Activated naive CD4-positive, alpha-beta T cell treated with anti-CD3 and anti-CD28 coated beads for 36 hours (primary cell): ENCODE data around the gene VCAM1. TPM values are rescaled to one million over a fixed set of nuclear protein-coding genes. Genes with fewer than 3 reads are reported as not detected.

Experiments used
- CTCF ChIA-PET: fragments of 350-600 bp; sonication (Branson Sonifier 250); formaldehyde crosslinking; loops from one replicate; lab custom pipeline; 2021; ENCODE audit warnings: antibody characterized with exemption; lab: Charles Lee
- DNase-seq: peaks from one replicate; pipeline ENCODE4 v3.0.0-alpha.2; 2020
- H3K27ac Mint-ChIP-seq: one replicate; pipeline ENCODE4 v1.8.0; 2021; ENCODE audit warnings: mild to moderate bottlenecking, mixed read lengths
- H3K27me3 Mint-ChIP-seq: one replicate; pipeline ENCODE4 v1.8.0; 2021; ENCODE audit warnings: low read depth, mixed read lengths
- H3K36me3 Mint-ChIP-seq: one replicate; pipeline ENCODE4 v1.8.0; 2021; ENCODE audit warnings: low read depth, mixed read lengths
- H3K4me1 Mint-ChIP-seq: one replicate; pipeline ENCODE4 v1.8.0; 2021; ENCODE audit warnings: low read depth, mixed read lengths
- H3K4me3 Mint-ChIP-seq: one replicate; pipeline ENCODE4 v1.8.0; 2021; ENCODE audit warnings: mild to moderate bottlenecking, moderate library complexity, mixed read lengths
- H3K9me3 Mint-ChIP-seq: one replicate; pipeline ENCODE4 v1.8.0; 2021; ENCODE audit warnings: mixed read lengths
- intact Hi-C: fragments of 100-400 bp; cut with micrococcal nuclease; formaldehyde crosslinking; loops from one replicate; pipeline ENCODE4 v1.15.1; 2023
- total RNA-seq, 2 experiments: library from RNA; stranded (reverse); gene quantifications; one replicate each; pipeline ENCODE4 v1.2.3, GENCODE V29; 2021

Gene VCAM1
- total RNA-seq, 2 experiments from 2014 or later = not detected

- H3K36me3 Mint-ChIP-seq = no peaks in the 10 kb centered on the region
- no peak for DNase-seq
- peaks cover 9% of the 10 kb centered on the region for H3K27me3 Mint-ChIP-seq
- CTCF ChIA-PET = no interaction called here
- no peak overlapping the region for H3K4me3 Mint-ChIP-seq
- intact Hi-C loops = no loop called here
- no peak overlapping the region for H3K27ac Mint-ChIP-seq
- no peaks in the 10 kb centered on the region for H3K9me3 Mint-ChIP-seq
- H3K4me1 Mint-ChIP-seq = no peaks in the 10 kb centered on the region
Observed at GRCh38 chr1:100731758-100732157, 12.2 kb downstream of the VCAM1 start.

DNA sequence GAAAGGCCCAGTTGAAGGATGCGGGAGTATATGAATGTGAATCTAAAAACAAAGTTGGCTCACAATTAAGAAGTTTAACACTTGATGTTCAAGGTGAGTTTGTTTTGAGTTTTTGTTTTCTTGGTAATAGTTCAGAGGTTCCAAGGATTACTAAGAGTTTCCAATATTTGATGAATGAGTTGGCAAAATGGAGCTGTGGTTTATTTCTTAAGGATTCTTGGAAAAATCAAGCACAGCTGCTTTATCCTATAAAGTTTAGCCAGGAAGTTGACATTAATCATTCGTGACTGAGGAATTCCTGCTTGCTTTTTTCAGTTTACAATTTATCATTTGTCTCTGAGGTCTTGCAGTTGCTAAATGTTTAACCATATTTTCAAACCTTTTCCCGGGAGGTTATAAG, 15.1 kb downstream of the VCAM1 start:
- peaks cover 5% of the 10 kb centered on the region for H3K27me3 Mint-ChIP-seq
- CTCF ChIA-PET = no interaction called here
- H3K27ac Mint-ChIP-seq = no peak overlapping the region
- H3K4me1 Mint-ChIP-seq = no peaks in the 10 kb centered on the region
- H3K36me3 Mint-ChIP-seq = no peaks in the 10 kb centered on the region
- no peak for DNase-seq
- no peak overlapping the region for H3K4me3 Mint-ChIP-seq
- intact Hi-C loops = no loop called here
- H3K9me3 Mint-ChIP-seq = no peaks in the 10 kb centered on the region

DNA sequence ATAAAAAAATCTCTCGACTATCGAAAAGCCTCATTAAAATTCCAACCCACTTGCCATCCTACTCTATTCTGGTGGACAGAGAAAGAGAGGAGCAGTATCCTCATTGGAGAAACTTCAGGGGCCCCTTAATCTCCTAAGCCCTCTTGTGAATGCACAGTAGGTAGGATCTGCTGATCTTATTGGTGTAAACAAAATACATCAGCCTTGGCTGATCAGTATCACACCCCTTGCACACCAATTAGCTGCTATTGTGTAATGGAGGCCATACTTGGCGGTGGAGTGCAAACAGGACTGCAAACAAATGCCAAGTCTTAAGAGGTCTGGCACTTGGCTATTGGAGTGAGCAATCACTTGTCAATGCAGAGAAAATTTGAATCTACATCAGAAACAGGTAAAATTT, 15.7 kb downstream of the VCAM1 start:
- H3K9me3 Mint-ChIP-seq = no peaks in the 10 kb centered on the region
- no peaks in the 10 kb centered on the region for H3K4me1 Mint-ChIP-seq
- CTCF ChIA-PET = no interaction called here
- no peak overlapping the region for H3K27ac Mint-ChIP-seq
- DNase-seq = no peak
- intact Hi-C loops = no loop called here
- H3K27me3 Mint-ChIP-seq = peaks cover 5% of the 10 kb centered on the region
- H3K4me3 Mint-ChIP-seq = no peak overlapping the region
- H3K36me3 Mint-ChIP-seq = no peaks in the 10 kb centered on the region

DNA sequence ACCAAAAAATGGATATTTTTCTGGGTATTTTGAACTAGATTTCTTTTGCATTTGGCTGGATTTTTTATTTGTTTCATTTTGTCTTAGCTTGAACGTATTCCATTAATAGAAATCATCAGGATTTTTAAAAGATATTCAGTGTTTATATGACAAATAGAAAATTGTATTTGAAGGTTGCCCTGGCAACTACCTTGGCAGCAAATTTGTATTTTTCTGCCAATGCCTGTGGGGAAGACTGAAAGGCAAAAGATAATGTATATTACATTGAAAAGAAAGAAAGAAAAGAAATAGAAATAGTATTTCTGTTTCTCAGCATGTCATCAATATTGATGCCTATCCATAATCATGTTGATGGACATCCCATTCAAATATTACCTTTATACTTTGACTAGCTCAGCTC, 16.8 kb downstream of the VCAM1 start:
- no peaks in the 10 kb centered on the region for H3K4me1 Mint-ChIP-seq
- peaks cover 5% of the 10 kb centered on the region for H3K27me3 Mint-ChIP-seq
- H3K27ac Mint-ChIP-seq = no peak overlapping the region
- intact Hi-C loops = no loop called here
- H3K36me3 Mint-ChIP-seq = no peaks in the 10 kb centered on the region
- CTCF ChIA-PET = no interaction called here
- no peak for DNase-seq
- H3K4me3 Mint-ChIP-seq = no peak overlapping the region
- no peaks in the 10 kb centered on the region for H3K9me3 Mint-ChIP-seq

GRCh38 chr1:100736746-100737145, 17.2 kb downstream of the VCAM1 start:
- Mint-ChIP-seq H3K4me1 (no peaks in the 10 kb centered on the region), H3K9me3 (no peaks in the 10 kb centered on the region), H3K27me3 (peaks cover 5% of the 10 kb centered on the region), H3K27ac (no peak overlapping the region), H3K36me3 (no peaks in the 10 kb centered on the region), H3K4me3 (no peak overlapping the region)
- no peak for DNase-seq
- CTCF ChIA-PET = interaction anchor here (0.7 kb wide), 1 partner anchor 78 kb away, joined by 3 read pairs; no protein-coding TSS in a partner anchor
- intact Hi-C loops = no loop called here

DNA sequence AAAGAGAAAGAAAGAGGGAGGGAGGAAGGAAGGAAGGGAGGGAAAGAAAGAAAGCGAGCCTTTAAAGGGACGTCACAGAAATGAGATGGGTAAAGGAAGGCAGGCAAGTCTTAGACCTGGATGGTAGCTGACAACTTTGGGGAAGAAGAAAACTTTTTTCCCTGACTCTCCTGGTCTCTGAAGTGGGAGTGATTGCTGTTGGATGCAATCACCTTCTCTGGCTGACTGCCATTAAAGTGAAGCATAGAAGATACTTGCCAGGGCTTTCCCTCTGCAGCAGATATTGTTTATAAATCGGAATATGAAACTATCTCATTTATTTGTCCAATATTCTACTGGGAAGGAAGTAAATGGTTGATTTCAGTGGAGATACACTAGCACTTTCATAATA, 27.0 kb downstream of the VCAM1 start:
- H3K4me3 Mint-ChIP-seq = no peak overlapping the region
- intact Hi-C loops = no loop called here
- DNase-seq = no peak
- H3K27ac Mint-ChIP-seq = no peak overlapping the region
- H3K9me3 Mint-ChIP-seq = no peaks in the 10 kb centered on the region
- no peaks in the 10 kb centered on the region for H3K36me3 Mint-ChIP-seq
- peaks cover 5% of the 10 kb centered on the region for H3K27me3 Mint-ChIP-seq
- CTCF ChIA-PET = interaction anchor here (0.6 to 0.7 kb wide), 2 partner anchors 120 to 200 kb away, joined by 3 to 5 read pairs; no protein-coding TSS in a partner anchor
- no peaks in the 10 kb centered on the region for H3K4me1 Mint-ChIP-seq

GRCh38 chr1:100747771-100748170, 28.2 kb downstream of the VCAM1 start:
- H3K4me1 Mint-ChIP-seq = no peaks in the 10 kb centered on the region
- H3K27me3 Mint-ChIP-seq = peaks cover 5% of the 10 kb centered on the region
- H3K36me3 Mint-ChIP-seq = no peaks in the 10 kb centered on the region
- CTCF ChIA-PET = no interaction called here
- no peak overlapping the region for H3K27ac Mint-ChIP-seq
- no peaks in the 10 kb centered on the region for H3K9me3 Mint-ChIP-seq
- intact Hi-C loops = no loop called here
- no peak overlapping the region for H3K4me3 Mint-ChIP-seq
- no peak for DNase-seq

- H3K36me3 Mint-ChIP-seq = no peaks in the 10 kb centered on the region
Observed at GRCh38 chr1:100750005-100750885, 30.7 kb downstream of the VCAM1 start.

DNA sequence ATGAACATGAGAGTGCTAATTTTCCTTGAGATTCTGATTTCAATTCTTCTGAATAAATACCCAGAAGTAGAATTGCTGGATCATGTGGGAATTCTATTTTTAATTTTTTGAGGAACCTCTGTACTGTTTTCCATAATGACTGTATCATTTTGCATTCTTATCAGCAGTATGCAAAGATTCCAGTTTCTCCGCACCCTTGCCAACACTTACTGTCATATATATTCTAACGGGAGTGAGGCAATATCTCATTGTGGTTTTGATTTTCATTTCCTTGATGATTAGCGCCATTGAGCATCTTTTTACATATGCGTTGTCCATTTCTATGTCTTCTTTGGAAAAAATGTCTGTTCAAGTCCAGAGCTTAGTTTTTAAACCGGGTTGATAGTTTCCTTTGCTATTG, 33.2 kb downstream of the VCAM1 start:
- intact Hi-C loops = no loop called here
- no peak for DNase-seq
- Mint-ChIP-seq H3K9me3 (no peaks in the 10 kb centered on the region), H3K27ac (no peak overlapping the region), H3K4me3 (no peak overlapping the region), H3K27me3 (peaks cover 5% of the 10 kb centered on the region), H3K4me1 (no peaks in the 10 kb centered on the region), H3K36me3 (no peaks in the 10 kb centered on the region)
- CTCF ChIA-PET = no interaction called here

More at GRCh38 chr1:100750005-100750885, 30.7 kb downstream of the VCAM1 start:
- Mint-ChIP-seq H3K4me3 (no peak overlapping the region), H3K27ac (no peak overlapping the region), H3K4me1 (no peaks in the 10 kb centered on the region), H3K27me3 (peaks cover 2% of the 10 kb centered on the region), H3K9me3 (no peaks in the 10 kb centered on the region)
- DNase-seq = no peak
- intact Hi-C loops = no loop called here
- CTCF ChIA-PET = no interaction called here

DNA sequence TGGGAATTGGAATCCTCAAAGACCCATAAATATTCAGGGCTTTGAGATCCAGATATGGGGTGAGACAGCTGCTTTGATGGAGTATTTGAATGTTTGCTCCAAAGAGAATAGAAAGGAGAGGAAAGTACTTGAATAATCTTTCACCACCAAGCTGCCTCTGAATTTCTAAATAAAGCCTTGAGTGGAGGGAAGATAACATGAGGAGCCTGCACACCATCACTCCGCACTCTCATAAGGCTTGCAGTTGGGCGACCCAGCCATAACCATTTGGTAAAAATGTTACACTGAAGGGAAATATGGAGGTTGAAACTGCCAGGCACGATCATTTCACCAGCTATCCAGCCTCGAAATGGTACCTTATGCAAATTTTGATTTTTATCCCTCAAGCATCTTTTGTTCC, 38.4 kb downstream of the VCAM1 start:
- intact Hi-C loops = no loop called here
- no peaks in the 10 kb centered on the region for H3K36me3 Mint-ChIP-seq
- no peak overlapping the region for H3K27ac Mint-ChIP-seq
- H3K4me1 Mint-ChIP-seq = no peaks in the 10 kb centered on the region
- DNase-seq = no peak
- no peaks in the 10 kb centered on the region for H3K9me3 Mint-ChIP-seq
- CTCF ChIA-PET = no interaction called here
- H3K27me3 Mint-ChIP-seq = peaks cover 4% of the 10 kb centered on the region
- H3K4me3 Mint-ChIP-seq = no peak overlapping the region

- DNase-seq = no peak
- Mint-ChIP-seq H3K36me3 (no peaks in the 10 kb centered on the region), H3K9me3 (no peaks in the 10 kb centered on the region), H3K4me1 (no peaks in the 10 kb centered on the region), H3K27me3 (peaks cover 6% of the 10 kb centered on the region), H3K27ac (no peak overlapping the region), H3K4me3 (no peak overlapping the region)
- intact Hi-C loops = no loop called here
- CTCF ChIA-PET = no interaction called here
Observed at GRCh38 chr1:100759188-100759587, 39.6 kb downstream of the VCAM1 start.

DNA sequence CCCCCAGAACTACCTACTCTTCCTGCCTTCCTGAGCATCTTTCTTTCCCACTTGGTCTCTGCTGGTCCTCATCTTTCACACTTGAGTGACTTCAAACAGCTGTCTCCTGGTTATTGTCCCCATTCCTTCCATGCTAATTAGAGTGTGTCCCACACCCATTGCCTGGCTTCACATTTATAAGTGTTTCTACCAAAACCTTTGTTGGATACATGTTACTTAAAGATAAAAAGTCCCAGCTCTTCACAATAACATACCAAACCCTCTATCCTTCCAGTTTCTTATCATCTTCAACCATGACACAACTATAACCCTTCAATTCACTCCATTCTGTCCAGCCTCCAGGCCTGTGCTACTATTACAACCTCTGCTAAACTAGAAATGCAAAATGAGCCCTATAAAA, 41.0 kb downstream of the VCAM1 start:
- no peaks in the 10 kb centered on the region for H3K9me3 Mint-ChIP-seq
- CTCF ChIA-PET = no interaction called here
- H3K27ac Mint-ChIP-seq = no peak overlapping the region
- no peaks in the 10 kb centered on the region for H3K4me1 Mint-ChIP-seq
- H3K4me3 Mint-ChIP-seq = no peak overlapping the region
- H3K27me3 Mint-ChIP-seq = peaks cover 6% of the 10 kb centered on the region
- intact Hi-C loops = no loop called here
- no peak for DNase-seq
- H3K36me3 Mint-ChIP-seq = no peaks in the 10 kb centered on the region

GRCh38 chr1:100762461-100762860, 42.9 kb downstream of the VCAM1 start:
- Mint-ChIP-seq H3K36me3 (no peaks in the 10 kb centered on the region), H3K27ac (no peak overlapping the region), H3K4me1 (no peaks in the 10 kb centered on the region), H3K27me3 (peaks cover 3% of the 10 kb centered on the region), H3K4me3 (no peak overlapping the region), H3K9me3 (no peaks in the 10 kb centered on the region)
- DNase-seq = no peak
- CTCF ChIA-PET = interaction anchor here (0.6 kb wide), 1 partner anchor 500 kb away, joined by 3 read pairs; no protein-coding TSS in a partner anchor
- intact Hi-C loops = no loop called here
